Iris pigment epithelial cell (primary cell): ENCODE data around the gene ZBTB46.
A peak's percentile ranks its signal among the peaks of the same experiment; 100 is the strongest.
"Not testable (repeated sequence)": the region's sequence is repeated elsewhere in the genome, so short reads cannot be mapped to it uniquely, and the experiment has no call there.

Source experiments
- DNase-seq: peaks from one replicate; pipeline ENCODE4 v3.0.0-alpha.2; 2011; ENCODE audit warnings: low read depth

ZBTB46 gene

DNA sequence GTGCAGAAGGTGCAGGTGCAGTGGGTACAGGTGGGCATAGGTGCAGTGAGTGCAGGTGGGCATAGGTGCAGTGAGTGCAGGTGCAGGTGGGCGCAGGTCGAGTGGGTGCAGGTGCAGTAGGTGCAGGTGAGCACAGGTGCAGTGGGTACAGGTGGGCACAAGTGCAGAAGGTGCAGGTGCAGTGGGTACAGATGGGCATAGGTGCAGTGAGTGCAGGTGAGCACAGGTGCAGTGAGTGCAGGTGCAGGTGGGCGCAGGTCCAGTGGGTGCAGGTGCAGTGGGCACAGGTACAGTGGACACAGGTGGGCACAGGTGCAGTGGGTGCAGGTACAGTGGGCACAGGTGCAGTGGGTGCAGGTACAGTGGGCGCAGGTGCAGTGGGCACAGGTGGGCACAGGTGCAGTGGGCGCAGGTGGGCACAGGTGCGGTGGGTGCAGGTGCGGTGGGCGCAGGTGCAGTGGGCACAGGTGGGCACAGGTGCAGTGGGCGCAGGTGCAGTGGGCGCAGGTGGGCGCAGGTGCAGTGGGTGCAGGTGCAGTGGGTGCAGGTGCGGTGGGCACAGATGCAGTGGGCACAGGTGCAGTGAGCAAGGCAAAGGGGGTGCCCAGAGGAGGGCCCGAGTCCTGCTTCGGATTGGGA, 15.3 kb downstream of the ZBTB46 start:
- no peak for DNase-seq

DNA sequence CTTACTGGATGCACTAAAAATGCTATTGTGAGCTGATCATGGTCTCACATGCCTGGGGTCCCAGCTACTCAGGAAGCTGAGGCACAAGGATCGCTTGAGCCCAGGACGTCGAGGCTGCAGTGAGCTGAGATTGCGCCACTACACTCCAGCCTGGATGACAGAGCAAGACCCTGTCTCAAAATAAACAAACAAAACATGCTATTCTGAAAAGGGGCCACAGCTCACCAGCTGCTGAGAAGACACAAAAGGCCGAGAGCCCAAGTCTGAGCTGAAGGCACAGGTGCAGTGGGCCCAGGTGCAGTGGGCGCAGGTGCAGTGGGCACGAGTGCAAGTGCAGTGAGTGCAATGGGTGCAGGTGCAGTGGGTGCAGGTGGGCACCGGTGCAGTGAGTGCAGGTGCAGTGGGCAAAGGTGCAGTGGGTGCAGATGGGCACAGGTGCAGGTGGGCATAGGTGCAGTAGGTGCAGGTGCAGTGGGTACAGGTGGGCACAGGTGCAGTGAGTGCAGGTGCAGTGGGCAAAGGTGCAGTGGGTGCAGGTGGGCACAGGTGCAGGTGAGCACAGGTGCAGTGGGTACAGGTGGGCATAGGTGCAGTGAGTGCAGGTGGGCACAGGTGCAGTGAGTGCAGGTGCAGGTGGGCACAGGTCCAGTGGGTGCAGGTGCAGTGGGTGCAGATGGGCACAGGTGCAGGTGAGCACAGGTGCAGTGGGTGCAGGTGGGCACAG, 16.0 kb downstream of the ZBTB46 start:
- DNase-seq, result no peak

DNA sequence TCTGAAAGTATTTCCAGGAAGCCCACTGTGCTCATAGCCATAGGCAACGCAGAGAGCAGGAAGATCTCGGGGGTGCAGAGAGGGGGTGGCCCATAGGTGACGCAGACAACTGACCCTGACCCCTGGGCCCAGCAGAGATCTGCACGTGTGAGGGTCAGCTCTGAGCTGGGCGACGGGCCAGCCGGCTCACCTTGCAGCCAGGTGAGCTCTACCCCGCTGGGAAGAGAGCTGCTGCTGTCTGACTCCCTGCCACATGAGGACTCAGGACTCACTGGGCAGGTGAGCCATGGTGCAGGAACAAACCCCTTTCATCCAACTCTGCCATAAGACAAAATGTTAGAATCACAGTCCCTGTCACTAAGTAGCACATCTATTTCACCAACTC, 19.6 kb downstream of the ZBTB46 start:
- no peak for DNase-seq

DNA sequence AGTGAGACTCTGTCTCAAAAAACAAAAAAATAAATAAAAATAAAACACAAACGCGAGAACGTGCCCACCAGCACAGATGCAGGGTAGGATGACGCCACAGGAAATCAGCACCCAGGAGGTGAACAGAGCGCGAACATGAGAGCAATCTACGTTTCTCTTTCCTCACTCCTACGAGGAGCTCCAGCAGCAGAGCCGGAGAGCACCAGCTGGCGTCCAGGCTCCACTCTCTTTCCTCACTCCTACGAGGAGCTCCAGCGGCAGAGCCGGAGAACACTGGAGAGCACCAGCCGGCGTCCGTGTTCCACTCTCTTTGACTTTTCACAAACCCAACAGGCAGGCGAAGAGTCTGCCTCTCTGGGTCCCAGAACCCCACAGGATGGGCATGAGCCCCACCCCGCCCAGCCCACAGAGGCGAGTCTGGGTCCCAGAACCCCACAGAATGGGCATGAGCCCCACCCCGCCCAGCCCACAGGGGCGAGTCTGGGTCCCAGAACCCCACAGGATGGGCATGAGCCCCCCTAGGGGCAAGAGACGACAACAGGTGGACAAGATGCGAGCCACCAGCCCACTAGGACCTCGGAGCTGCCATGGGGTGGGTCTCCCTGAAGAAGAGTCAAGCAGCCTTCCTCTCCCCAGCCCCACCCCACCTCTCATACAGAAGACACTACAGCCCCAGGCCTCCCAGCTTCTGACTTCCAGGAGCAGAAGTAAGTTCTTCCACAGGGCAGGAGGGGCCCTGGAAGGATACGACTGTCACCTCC, 20.2 kb downstream of the ZBTB46 start:
- no peak for DNase-seq

DNA sequence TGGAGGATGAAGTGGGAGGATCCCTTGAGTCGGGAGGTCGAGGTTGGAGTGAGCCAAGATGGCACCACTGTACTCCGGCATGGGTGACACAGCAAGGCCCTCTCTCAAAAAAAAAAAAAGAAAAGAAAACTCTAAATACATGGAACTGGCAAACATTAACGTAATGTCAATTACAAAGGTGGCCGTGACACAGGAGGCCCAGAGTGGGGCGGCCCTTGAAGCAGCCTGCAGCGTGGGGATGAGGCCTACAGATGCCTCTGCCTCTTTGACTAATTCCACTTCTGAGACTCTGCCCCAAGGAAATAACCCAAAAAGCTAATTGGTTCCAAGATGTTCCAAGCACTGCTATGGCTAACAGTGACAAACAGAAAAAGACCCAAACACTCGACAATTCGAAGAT, 21.2 kb downstream of the ZBTB46 start:
- DNase-seq, result no peak

DNA sequence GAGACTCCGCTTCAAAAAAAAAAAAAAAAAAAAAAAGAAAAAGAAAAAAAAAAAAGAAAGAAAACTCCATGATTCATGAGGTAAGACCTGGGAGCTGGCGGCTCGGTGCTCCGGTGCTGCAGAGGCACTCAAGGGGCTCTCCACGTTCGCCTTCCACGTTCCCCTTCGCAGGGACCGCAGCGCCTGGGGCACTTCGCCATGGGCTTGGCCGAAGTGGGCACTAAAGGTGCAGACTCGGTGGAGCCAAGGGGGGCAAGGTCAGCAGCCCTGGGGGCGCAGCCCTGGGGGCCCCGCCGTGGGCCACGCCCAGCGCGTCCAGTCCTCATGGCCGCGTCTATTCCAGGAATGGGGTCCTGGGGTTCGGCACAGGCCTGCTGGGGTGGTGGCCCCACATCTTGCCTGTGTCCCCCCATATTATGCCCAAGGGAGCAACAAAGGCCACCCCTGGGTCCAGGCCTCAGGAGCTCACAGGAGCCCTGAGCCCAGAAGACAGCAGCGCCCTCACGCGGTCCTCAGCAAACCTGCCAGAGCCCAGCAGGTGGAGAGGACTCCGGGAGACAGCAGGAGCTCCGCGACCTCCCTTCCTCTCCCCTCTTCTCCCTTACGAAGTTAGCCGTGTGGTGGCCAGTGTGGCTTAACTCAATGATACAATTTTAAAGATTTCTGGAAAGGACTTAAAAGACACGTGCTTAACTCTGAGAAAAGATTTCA, 21.9 kb downstream of the ZBTB46 start:
- no peak for DNase-seq

DNA sequence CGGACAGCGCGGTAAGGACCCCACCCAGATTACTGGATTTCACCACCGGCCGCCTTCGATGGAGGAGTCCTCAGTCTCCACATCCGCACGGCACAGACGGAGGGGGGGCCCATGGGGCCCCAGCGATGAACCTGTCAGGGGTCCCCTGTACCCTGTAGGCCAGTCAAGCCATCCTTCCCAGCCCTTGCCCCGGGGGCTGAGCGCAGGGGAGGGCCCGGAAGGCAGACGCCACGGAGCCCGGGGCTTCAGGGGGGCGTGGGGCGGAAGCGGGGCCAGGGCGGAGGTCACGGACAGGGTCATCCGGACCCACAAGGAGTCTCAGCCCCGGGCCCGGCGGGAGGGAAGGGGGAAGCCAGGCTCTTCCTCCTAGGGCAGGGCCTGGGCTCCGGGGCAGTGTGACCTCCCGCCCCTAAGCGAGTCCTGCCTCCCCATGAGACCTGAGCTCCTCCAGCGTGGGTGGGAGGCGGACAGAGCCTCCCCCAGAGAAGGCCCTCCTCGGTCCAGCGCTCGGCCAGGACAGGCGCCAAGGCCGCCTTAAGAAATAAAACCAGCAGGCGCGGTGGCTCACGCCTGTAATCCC, 22.8 kb downstream of the ZBTB46 start:
- DNase-seq, result no peak

DNA sequence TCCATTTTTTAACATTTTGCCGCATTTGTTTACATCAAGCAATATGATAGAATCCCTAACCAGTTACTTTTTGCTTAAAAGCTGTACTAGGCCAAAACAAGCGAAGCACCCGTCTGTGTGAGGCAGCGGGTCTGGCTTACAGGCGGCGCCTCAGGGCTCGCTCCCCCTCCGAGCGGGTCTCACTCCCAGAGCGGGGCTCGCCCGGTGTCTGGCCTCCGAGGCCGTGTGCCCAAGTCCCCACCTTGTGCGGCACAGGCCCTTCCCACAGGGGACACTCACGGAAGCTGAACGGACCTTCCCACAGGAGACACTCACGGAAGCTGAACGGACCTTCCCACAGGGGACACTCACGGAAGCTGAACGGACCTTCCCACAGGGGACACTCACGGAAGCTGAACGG, 23.4 kb downstream of the ZBTB46 start:
- DNase-seq, result no peak

DNA sequence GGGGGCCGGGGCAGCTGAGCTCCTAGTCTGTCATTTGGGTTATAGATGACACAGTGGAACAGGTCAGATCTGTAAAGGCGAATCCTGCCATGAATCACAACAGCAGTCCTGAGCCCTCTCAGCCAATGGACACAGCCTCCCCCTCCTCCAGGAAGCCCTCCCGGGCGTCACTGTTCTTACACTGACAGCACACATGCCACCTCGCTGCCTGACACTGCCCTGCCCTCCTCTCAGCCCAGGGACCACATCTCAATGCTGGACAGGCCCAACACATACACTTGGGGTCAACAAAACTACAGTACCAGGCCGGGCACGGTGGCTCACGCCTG, 26.8 kb downstream of the ZBTB46 start:
- no peak for DNase-seq

DNA sequence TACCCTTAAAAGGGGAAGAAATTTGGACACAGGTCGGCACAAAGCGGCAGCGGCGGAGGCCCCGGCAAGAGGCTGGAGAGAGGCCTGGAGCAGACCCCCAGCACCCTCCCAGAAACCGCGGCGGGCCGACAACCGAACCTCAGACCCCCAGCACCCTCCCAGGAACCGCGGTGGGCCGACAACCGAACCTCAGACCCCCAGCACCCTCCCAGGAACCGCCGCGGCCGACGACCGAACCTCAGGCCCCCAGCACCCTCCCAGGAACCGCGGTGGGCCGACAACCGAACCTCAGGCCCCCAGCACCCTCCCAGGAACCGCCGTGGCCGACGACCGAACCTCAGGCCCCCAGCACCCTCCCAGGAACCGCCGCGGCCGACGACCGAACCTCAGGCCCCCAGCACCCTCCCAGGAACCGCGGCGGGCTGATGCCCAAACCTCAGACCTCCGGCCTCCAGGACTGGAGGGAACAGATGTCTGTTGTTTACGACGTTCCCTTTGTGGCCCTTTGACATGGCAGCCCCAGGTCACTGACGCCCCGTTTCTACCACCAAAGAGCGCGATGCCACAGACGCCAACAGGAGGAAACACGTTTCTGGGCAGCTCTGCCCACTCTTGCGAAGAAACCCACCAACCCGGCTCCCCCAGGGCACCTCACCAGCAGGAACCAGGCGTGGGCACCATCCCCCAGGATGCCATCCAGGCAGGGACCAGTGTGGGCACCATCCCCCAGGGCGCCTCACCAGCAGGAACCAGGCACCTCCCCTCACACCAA, 28.4 kb downstream of the ZBTB46 start:
- DNase-seq, result no peak

DNA sequence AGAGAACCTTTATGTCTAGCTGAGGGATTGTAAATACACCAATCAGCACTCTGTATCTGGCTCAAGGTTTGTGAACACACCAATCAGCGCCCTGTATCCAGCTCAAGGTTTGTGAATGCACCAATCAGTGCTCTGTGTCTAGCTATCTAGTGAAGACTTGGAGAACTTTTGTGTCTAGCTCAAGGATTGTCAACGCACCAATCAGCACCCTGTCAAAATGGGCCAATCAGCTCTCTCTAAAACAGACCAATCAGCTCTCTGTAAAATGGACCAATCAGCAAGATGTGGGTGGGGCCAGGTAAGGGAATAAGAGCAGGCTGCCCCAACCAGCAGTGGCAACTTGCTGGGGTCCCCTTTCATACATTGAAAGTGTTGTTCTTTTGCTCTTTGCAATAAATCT, 29.9 kb downstream of the ZBTB46 start:
- DNase-seq, result not testable (repeated sequence)

DNA sequence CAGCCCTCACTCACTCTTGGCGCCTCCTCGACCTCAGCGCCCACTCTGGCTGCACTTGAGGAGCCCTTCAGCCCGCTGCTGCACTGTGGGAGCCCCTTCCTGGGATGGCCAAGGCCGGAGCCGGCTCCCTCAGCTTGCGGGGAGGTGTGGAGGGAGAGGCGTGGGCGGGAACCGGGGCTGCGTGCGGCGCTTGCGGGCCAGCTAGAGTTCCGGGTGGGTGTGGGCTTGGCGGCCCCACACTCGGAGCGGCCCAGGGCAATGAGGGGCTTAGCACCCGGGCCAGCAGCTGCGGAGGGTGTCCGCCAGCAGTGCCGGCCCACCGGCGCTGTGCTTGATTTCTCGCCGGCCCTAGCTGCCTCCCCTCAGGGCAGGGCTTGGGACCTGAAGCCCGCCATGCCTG, 30.7 kb downstream of the ZBTB46 start:
- DNase-seq, result not testable (repeated sequence)

DNA sequence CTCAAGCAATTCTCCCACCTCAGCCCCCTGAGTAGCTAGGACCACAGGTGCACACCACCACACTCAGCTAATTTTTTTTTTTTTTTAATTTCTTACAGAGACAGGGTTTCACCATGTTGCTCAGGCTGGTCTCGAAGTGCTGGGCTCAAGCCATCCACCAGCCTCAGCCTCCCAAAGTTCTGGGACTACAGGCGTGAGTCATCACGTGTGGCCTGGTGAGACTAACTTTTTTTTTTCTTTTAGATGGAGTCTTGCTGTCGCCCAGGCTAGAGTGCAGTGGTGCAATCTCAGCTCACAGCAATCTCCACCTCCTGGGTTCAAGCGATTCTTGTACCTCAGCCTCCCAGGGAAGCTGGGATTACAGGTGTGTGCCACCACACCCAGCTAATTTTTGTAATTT, 31.9 kb downstream of the ZBTB46 start:
- peak; percentile 54 for DNase-seq

DNA sequence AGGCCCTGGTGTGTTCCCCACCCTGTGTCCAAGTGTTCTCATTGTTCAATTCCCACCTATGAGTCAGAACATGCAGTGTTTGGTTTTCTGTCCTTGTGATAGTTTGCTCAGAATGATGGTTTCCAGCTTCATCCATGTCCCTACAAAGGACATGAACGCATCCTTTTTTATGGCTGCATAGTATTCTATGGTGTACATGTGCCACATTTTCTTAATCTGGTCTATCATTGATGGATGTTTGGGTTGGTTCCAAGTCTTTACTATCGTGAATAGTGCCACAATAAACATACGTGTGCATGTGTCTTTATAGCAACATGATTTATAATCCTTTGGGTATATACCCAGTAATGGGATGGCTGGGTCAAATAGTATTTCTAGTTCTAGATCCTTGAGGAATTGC, 33.9 kb downstream of the ZBTB46 start:
- DNase-seq, result not testable (repeated sequence)

DNA sequence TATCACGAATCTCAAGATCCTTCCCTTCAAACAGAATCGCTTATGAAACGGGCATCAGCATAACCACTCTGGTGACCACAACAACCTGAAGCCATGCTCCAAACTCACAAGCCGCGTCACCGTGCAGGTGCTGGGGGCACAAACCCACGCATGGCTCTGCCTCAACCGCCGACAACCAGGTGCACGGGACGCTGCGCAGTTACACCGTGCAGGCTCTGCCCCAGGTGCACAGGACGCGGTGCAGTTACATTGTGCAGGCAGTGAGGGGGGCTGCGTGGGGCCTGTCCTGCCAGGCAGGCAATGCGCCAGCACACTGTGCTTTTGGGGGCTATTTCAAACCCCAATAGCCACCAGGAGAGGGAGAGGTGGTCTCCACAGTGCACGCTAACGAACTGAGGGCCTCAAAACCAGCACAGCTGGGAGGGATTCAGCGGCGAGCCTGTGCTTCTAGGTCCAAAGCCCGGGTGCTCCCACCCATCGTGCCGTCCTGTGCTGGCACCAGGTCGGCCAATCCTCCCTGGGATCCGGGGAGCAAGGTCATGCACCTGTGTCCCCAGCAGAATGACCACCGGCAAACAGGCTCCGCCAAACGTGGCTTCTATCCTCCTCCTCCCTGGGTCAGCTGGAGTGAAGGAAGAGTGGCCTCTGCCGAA, 35.8 kb downstream of the ZBTB46 start:
- DNase-seq, result no peak

DNA sequence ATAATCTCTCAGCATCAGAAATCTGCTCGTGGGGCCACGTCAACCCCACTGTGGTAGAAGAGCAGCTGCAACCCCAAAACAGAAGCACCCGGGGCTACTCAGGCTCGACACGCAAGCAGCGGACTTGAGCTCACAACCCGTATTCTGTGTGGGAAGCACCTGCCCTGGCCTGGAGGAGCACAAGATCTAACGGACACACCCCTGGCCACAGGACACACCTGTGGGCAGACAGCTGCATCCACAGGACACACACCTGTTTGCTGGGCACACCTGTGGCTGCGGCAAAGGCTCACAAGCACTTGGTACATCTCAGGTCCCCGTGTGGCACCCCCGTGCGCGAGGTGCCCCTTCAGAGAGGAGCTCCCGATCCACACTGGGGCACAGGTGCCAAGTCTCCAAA, 36.5 kb downstream of the ZBTB46 start:
- no peak for DNase-seq

DNA sequence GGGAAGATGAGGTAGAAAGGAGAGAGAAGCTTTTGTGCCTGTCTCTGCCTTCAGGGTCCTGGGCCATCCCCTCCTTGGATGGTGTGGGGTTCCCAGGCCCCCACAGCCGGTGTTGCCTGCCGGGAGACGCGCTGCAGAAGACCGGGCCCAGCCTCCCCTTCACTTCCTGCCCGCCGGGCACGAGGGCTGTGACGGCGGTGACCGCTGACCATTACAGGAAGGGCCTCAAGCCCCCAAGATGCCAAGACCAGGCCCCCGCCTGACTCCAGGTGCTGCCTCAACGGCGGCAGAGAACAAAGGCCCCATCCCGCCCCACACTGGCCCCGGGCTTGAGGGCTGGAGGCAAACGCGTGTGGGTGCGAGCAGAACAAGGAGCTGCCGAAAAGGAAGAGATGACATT, 38.2 kb downstream of the ZBTB46 start:
- DNase-seq, result no peak

DNA sequence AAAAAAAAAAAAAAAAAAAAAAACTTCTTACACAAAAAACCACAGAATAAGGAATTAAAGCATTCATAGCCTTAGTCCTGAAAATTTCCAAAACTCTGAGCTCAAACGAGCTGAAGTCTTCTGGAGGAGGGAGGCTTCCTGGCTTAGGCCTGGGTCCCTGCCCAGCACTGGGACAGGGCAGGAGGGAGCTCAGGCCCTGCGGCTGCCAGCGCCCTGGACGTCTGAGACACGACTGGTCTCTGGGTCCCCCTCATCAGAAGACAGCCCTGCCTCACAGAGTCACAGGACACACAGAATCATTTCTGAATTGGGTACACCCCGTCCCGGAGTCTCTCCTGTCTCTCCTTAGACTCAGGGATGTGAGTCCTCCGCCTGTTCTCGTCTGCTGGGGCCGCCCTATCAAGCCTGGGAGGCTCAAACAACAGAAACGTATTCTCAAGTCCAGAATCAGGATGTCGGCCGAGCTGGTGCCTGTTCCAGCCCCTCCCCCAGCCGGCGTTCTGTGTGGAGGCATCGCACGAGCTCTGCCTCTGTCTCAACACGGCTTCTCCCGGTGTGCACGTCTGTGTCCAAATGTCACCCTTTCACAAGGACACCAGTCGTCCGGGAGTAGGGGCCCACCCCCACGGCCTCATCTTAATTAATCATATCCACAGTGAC, 39.4 kb downstream of the ZBTB46 start:
- peak; percentile 12 for DNase-seq

DNA sequence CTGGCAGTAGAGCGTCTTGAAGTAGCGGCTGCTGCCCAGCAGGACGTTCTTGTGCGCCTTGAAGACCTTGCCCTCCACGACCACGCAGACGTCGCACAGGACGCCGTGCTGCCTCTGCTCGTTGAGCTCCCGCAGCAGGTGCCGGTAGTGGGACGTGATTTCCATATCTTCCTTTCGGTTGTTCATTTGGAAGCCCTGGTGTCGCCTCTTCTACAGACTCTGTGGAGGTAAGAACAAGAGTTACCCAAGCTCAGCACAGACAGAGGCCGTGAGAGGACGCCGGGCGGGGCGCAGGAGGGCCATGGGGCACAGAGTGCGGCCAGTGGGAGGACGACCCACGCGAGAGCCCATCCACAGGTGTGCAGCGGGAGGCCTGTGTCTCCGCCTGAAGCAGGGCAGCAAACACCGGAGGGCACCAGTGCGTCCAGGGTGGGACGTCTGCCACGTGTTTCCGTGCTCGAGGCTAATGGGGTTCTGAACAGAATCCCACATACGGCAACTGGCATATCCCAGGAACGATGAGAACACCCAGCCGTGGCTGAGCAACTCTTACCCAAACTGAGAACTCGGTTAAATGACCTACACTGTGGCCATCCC, 40.4 kb downstream of the ZBTB46 start:
- no peak for DNase-seq
